IPS-18a (cell line): ENCODE results near the gene KLHL26.

Source experiments
- H3K27ac ChIP-seq: one replicate; pipeline ENCODE4 v1.5.1; 2013; ENCODE audit warnings: low read length
- H3K27me3 ChIP-seq: one replicate; pipeline ENCODE4 v1.6.1; 2013; ENCODE audit warnings: mild to moderate bottlenecking, low read length; ENCODE audit not compliant: control insufficient read depth, insufficient read depth
- H3K36me3 ChIP-seq: one replicate; pipeline ENCODE4 v1.6.1; 2013; ENCODE audit warnings: low read depth, low read length; ENCODE audit not compliant: control insufficient read depth
- H3K4me1 ChIP-seq: one replicate; pipeline ENCODE4 v1.6.1; 2013; ENCODE audit warnings: low read depth, low read length; ENCODE audit not compliant: control insufficient read depth
- H3K4me3 ChIP-seq: one replicate; pipeline ENCODE4 v1.5.1; 2013; ENCODE audit warnings: low read length
- H3K9ac ChIP-seq: one replicate; pipeline ENCODE4 v1.6.1; 2013; ENCODE audit warnings: mild to moderate bottlenecking, low read length, moderate library complexity
- H3K9me3 ChIP-seq: one replicate; pipeline ENCODE4 v1.6.1; 2013; ENCODE audit warnings: low read depth, low read length; ENCODE audit not compliant: control insufficient read depth

Gene KLHL26

DNA sequence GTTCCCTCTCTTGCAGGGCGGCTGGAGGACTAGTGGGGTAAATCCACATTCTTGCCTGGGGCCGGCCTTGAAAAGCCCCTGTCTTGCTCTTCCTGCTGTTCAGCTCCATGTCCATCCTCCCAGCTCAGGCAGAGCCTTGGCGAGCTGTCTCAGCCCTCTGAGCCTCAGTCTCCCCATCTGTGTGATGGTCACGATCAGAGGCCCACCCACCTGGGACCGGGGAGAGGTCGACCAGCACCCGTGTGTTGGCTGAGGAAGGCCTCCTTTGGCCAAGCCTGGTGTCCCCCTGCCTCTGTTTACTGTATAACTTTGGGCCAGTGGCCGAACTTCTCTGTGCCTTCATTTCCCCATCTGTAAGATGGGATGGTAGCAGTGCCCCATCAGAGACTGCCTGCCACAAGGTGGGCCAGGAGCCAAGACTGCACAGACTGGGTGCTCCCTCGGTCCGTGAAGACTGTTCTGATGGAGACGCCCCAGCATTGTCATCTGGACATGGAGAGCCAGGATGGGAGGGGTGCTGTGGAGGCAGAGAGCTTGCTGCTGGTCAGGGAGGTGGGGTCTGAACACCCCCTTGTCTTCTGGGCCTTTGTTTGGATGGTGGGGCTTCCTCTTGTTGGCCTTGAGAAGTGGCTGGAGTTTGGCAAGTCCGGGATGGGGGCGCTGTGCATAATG lies 18.5 kb downstream of the KLHL26 start:
- Histone ChIP-seq H3K4me3 (no peak overlapping the region), H3K9me3 (no peaks in the 10 kb centered on the region), H3K9ac (no peak overlapping the region), H3K27me3 (no peaks in the 10 kb centered on the region), H3K4me1 (no peaks in the 10 kb centered on the region), H3K27ac (no peak overlapping the region), H3K36me3 (no peaks in the 10 kb centered on the region)

DNA sequence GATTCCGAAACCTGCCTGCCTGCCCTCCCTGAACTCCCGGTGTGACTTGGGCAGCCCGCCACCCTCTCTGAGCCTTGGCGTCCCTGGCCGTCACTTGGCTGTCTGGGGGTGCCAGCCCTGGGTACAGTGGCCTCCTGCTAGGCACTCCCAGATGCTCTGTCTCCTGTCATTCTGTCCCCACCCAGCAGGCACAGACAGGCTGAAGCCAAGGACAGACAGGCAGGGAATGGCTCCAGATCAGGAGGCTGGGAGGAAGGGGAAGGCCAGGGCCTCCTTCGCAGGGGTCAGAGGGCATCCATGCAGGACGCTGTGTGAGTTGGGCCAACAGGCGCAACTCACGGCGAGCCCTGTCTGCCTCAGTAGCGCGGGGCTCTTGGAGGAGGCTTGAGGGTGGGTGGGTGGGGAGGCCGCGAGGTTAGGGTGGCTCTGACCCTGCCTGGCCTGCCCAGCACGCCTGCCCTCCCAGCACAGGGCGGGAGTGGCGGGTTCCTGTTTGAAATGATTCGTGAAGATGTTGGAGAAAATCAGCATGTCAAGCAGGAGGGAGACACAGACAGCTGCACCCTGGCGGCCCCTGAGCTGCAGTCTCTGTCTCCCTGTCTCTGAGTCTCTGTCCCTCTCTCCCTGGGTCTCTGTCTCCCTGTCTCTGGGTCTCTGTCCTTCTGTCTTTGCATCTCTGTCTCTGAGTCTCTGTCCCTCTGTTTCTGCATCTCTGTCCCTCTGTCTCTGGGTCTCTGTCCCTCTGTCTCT lies 19.7 kb downstream of the KLHL26 start:
- Histone ChIP-seq H3K27me3 (no peaks in the 10 kb centered on the region), H3K27ac (no peak overlapping the region), H3K4me1 (no peaks in the 10 kb centered on the region), H3K9me3 (no peaks in the 10 kb centered on the region), H3K9ac (no peak overlapping the region), H3K4me3 (no peak overlapping the region), H3K36me3 (no peaks in the 10 kb centered on the region)

GRCh38 chr19:18657590-18658365 lies 20.9 kb downstream of the KLHL26 start:
- Histone ChIP-seq H3K4me1 (no peaks in the 10 kb centered on the region), H3K27ac (no peak overlapping the region), H3K36me3 (no peaks in the 10 kb centered on the region), H3K4me3 (no peak overlapping the region), H3K27me3 (no peaks in the 10 kb centered on the region), H3K9ac (no peak overlapping the region), H3K9me3 (no peaks in the 10 kb centered on the region)

GRCh38 chr19:18658366-18658855 lies 21.6 kb downstream of the KLHL26 start:
- Histone ChIP-seq H3K4me3 (no peak overlapping the region), H3K9me3 (no peaks in the 10 kb centered on the region), H3K36me3 (no peaks in the 10 kb centered on the region), H3K9ac (no peak overlapping the region), H3K4me1 (no peaks in the 10 kb centered on the region), H3K27ac (no peak overlapping the region), H3K27me3 (no peaks in the 10 kb centered on the region)

GRCh38 chr19:18659281-18660050 lies 22.6 kb downstream of the KLHL26 start:
- H3K27me3 ChIP-seq, result no peaks in the 10 kb centered on the region
- H3K27ac ChIP-seq, result no peak overlapping the region
- H3K36me3 ChIP-seq, result no peaks in the 10 kb centered on the region
- no peak overlapping the region for H3K4me3 ChIP-seq
- H3K9ac ChIP-seq, result no peak overlapping the region
- no peaks in the 10 kb centered on the region for H3K4me1 ChIP-seq
- no peaks in the 10 kb centered on the region for H3K9me3 ChIP-seq

DNA sequence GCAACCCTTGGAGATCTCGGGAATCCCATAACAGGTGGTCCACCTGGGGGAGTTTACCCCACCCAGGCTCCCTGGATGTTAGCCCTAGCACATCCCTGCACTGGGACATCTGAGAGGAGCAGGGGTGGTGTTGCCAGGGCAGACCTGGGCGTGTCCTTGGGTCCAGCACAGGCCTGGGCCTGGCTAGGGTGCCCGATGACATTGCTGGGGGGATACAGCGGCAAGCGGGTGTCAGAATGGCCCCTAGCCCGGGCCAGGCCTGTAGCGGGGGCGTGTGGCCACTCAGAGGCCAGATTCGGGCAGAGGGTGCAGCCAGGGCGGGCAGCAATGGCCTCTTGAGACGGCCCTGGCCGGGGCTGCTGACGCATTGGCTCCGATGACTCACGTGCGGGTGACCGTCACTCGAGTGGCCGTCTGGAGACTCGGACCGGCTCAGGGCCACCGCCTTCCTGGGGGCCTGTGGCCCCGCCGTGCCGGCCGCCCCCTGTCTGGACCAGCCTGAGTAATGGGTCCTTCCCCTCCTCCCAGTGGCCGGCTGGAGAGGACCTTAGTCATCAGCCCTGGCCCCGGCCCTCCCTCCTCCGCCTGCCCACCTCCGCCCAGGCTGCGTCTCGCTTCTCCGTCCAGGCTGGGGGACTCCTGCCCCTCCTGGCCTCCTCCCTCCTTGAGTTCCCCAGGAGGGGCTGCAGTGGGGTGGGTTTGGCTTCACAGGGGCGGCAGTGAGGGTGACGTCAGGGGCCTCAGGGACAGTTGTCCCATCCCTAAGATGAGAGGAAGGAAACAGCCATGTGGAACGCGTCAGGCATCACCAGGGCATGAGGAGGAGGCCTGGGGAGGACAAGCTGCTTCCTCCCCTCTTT lies 23.5 kb downstream of the KLHL26 start:
- Histone ChIP-seq H3K9ac (no peak overlapping the region), H3K36me3 (no peaks in the 10 kb centered on the region), H3K27ac (no peak overlapping the region), H3K9me3 (no peaks in the 10 kb centered on the region), H3K4me1 (no peaks in the 10 kb centered on the region), H3K27me3 (no peaks in the 10 kb centered on the region), H3K4me3 (no peak overlapping the region)

- Histone ChIP-seq H3K9me3 (no peaks in the 10 kb centered on the region), H3K4me1 (no peaks in the 10 kb centered on the region), H3K27ac (no peak overlapping the region), H3K9ac (no peak overlapping the region), H3K27me3 (no peaks in the 10 kb centered on the region), H3K4me3 (no peak overlapping the region), H3K36me3 (no peaks in the 10 kb centered on the region)
Observed at GRCh38 chr19:18660939-18661670, 24.3 kb downstream of the KLHL26 start.

DNA sequence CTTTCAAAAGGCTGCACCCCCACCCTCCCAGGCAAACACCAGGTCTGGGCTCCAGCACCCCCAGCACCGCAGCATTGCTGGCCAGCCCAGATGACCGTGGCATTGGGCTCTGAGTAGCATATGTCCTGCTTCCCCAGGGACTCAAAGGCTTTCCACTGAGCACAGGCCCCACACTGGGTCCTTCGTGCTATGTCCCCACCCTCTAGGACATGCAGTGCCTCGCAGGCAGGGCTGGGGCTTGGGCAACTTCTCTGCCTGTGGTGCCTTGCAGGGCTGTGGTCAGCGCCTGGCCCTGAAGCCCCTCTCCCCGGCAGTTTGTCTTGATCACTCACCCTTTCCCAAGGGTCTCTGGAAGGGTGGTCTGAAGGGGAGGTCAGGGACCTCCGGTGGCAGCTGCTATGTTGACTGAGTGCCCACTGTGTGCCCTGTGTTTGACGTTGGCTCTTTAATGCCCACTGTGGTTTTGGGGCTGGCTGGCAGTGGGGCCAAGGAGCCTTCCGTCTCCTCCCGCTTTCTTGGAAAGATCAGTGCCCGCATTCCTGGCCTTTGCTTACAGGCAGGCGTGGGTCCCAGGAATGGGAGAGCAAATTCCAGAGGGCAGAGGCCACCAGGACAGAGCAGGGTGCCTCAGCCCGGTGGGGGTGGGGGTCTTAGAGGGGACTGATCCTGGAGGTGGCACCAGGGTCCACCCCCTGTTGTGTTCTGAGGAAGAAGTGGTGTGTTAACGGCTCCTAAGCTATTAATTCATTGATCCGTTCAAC lies 26.3 kb downstream of the KLHL26 start:
- Histone ChIP-seq H3K27ac (no peak overlapping the region), H3K4me3 (no peak overlapping the region), H3K4me1 (no peaks in the 10 kb centered on the region), H3K9ac (no peak overlapping the region), H3K9me3 (no peaks in the 10 kb centered on the region), H3K36me3 (no peaks in the 10 kb centered on the region), H3K27me3 (no peaks in the 10 kb centered on the region)

DNA sequence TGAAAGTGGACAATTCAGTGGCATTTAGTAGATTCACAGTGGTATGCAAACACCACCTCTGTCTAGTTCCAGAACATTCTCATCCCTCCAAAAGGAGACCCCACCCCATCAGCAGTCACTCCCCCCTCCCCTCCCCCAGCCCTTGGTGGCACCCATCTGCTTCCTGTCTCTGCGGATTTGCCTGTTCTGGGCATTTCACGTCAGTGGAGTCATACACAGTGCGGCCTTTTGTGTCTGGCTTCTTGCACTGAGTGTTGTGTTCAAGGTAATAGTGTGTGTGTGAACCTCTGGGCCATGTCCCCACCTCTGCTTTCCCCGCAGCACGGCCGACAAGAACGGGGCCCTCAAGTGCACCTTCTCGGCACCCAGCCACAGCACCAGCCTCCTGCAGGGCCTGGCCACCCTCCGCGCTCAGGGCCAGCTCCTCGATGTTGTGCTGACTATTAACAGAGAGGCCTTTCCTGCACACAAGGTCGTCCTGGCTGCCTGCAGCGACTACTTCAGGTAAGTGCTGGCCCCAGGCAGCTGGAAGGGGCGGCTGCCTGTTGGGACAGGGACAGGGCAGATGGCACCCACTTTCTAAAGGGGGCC lies 27.2 kb downstream of the KLHL26 start:
- H3K27me3 ChIP-seq, result no peaks in the 10 kb centered on the region
- H3K9ac ChIP-seq, result no peak overlapping the region
- no peaks in the 10 kb centered on the region for H3K9me3 ChIP-seq
- H3K36me3 ChIP-seq, result no peaks in the 10 kb centered on the region
- H3K4me3 ChIP-seq, result no peak overlapping the region
- no peaks in the 10 kb centered on the region for H3K4me1 ChIP-seq
- H3K27ac ChIP-seq, result no peak overlapping the region
